Germinal center (tissue), 1 donor: ENCODE data around the gene SLCO2B1.

Experiments used
- DNase-seq: peaks from one replicate; pipeline ENCODE4 v3.0.0; 2012; ENCODE audit warnings: mixed read lengths, low spot score

SLCO2B1 gene

DNA sequence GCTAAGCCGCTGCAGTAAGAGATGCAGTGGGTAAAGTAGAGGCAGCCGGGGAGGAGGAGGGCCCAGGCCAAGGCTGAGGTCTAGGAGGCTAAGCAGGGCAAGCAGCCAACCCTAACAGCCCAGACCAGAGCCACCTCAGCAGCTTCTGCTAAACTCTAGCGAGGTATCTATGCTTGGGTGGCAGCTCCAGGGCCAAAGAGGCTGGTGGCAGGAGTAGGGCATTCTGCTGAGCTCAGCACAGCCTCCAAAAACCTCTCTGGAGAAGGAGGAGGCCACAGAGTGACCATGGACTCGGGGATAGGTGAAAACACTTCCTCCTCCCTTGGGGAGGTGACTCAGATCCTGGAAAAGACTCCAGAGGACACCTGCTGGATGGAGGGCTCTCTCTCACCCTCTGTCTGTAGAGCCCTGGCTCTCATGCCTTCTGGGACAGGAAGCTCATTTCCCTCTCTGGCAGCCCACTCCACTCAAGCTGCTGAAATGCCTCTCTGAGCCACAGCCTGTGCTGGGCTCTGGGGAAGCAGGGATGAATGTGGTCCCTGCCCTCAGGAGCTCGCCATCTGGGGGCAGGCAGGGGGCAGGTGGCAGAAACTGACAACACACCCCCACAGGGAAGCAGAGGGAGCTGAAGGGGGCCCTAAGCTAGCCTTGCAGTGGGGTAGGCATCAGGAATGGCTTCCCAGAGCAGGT, 73.2 kb downstream of the SLCO2B1 start:
- no peak for DNase-seq

DNA sequence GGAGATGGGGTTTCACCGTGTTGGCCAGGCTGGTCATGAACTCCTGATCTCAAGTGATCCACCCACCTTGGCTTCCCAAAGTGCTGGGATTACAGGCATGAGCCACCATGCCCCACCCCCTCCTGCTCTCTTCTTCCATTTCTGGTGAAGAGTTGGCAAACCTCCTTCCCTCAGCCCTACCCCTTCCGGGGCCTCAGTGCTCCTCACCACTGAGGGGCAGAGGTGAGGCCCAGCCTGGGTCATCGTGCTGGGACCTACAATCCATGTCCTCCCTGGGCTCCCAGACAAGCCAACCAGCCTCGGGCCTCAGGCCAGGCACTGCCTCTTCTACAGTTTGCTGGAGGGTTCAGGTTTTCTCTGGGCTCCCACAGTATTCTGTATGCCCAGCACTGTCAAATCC, 74.9 kb downstream of the SLCO2B1 start:
- no peak for DNase-seq

DNA sequence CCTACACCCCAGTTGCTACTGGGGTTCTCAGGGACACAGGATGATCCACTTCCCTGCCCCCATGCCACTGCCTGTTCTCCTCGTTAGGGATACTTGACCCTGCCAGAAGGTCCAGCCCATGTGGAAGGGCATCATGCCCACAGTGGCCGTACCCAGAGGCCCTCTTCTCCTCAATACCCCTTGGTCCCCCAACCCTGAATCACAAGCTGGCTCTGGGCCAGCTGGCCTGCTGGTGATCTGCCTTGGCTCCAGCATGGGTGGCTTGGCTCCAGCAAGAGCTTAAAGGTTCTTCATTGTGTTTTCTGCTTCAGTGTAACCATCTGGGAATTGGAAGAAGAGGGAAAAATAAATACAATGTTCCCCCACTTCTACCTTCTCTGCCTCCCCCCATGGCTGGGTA, 78.6 kb downstream of the SLCO2B1 start:
- no peak for DNase-seq

DNA sequence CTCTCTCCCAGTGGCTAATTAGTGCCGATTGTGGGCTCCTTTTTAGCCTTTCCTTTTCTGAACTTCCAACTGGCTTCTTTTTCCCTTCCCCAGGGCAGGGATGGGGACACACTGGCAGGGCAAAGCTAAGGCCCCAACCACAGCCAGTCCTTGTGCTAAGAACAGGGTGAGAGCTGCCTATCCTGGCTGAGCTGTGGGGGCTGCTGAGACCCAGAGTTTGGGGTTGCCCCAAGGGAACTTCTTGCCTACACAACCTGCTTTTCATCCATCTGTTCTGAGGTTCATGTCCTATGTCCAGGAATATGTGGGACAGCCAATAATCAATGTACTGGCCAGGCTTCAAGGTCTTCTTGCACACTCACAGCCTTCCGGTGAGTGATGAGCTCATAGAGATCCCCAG, 79.7 kb downstream of the SLCO2B1 start:
- no peak for DNase-seq

DNA sequence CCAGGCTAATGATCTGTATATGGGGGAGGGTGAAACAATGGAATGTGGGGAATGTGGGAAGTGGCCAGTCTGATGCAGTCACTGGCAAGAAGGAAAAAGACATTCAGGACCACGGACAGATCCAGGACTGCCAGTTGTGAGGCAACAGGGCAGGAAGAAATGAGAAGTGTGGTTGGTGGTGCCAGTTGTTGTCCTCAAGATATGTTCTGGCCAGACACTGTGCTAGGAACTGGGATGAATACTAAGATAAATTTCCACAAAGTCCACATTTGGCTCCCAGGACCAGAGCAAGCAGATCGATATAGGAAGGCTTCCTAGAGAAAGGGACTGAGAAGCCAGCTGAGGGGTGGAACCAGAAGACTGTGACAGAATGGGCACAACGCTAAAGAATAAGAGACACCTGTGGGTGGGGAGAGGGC, 82.9 kb downstream of the SLCO2B1 start:
- DNase-seq, result no peak

DNA sequence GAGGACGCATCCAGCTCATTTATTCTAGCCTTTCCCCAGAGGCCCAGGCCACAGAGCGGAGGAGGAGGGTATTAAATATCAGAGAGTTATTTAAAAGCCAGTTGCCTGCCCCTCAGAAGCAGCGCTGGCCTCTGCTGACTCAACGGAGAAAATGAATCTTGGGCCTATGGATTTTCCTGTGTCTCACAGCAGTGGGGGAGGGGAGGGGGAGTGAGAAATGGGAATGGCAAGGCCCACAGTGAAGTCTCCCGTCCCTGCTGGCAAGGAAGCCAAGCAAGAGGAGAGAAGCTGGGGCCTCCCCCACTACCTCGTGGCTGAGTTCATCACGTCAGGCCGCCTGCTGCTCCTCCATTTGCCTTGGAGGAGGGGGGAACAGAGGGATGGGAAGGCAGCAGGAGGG, 85.2 kb downstream of the SLCO2B1 start:
- no peak for DNase-seq

DNA sequence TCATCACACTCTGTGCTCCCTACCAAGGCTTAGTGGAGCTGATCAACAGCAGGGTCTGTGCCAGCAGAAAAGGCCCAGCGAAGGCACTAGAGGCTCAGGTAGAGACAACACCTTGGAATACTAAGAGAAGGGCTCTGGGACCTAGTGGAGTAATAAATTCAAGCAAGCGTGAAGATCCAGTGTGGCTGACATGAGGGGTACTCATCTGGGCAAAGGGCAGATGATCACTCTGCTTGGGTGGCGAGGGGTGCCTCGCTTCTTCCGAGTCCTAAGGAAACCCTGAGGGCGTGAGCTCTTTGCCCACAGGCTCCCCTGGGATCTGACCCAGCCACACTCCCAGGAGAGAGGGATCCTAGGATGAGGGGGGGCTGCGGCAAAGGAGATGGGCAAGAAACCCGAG, 86.1 kb downstream of the SLCO2B1 start:
- no peak for DNase-seq

DNA sequence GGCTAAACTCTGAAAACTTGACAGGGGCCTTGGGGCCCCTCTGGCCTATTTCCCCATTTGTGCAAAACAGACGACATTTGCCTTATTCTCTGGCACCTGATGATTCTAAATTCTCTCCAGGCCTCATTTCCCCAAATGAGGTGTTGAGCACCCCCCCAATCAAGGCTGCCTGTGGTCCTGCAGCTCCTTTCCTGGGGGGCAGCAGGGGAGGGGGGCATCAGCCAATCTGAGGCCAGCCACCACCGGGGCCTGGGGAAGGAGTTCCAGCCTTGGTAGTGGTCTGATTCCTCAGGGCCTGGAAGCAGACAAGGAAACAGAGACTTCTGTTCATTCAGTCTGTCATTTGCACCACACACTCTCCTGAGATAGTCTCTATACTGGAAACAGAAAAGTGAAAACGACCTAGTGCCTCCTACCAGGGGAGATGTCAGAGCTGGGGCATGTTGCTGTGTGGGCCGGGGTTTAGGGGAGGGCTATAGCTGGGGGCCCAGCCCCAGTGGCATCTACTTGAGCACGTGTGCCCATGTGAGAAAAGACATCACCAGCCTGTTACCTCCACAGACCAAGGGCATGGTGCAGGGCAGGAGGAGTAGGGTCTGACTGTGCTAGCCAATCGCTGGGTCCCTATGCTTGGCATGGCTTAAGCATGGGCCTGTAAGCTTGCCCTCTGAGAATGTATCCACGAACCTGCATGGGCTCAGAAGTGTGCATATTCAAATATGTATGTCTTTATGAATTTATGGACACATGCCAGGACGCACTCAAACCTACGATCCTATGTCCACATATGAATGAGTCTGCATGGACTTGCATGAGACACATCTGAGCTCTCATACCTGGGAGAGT, 87.9 kb downstream of the SLCO2B1 start:
- DNase-seq, result no peak

DNA sequence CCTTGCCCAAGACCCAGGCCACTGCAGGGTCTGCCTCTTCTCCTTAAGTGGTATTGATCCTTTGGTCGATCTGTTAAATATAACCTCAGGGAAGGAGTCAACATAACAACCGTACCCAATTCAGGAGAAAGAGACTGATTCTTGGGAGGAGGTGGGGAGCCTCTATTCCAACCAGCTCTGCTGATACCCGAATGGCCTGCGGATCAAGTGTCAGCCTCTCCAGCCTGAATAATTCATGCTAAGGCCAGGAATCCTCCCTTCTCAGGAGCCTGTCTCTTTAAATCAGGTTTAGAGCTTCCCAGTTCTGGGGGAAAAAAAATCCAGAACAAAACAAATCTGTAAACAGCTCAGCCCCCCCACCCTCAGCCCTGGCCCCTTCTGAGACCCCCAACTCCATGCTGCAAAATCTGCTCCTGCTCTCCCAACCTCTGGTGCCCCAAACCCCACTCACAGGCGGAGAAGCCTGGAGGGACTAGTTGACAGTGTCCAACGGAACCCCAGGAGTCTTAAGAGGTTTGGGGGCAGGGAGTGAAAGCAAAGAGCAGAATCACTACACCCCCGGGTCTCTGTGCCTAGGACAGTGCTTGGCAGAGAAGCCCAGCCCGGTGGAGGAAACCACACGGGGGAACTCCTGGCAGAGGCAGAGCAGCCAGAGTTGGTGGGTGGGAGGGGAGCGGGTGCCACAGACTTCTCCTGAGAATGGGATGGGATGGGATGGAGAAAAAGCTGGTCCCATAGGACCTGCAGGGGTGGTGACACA, 88.8 kb downstream of the SLCO2B1 start:
- DNase-seq, result no peak

DNA sequence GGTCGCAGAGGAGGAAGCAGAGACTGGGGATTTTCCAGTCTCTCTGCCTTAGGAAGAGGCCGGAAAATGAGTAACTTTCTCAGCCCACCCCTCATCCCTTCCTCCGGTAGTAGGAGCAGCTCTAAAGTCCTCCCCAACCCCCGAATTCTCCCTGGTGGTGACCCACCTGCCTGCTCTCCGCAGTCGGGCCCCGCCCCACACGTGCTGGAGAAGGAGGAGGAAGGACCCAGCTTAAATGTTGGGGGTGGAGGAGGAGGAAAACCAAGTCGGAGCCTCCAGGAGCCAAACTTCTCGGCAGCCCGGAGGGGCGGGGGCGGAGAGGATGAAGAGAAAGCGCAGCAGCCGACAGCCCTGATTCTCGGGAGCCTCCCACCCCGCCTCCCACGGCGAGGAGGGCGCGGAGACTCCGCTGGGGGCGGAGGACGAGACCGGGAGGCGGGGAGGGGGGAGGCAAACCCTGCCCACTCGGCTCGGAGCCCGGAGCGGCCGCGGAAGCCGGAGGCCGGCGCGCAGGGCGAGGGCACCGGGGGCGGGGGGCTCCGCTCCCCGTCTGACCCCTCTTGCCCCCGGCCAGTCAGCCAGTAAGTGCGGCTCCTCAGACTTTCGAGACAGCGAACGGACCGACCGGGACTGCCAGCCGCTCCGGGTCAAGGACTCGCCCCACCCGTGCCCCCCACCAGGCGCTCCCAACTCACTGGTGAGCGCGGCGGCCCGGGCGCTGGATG, 89.6 kb downstream of the SLCO2B1 start, which contains the start of gene TPBGL:
TPBGL (plus strand) TSS at position 464 of the 725 bp plus-strand sequence. CDS start 276 bp downstream, outside the sequence.
- DNase-seq, result no peak

DNA sequence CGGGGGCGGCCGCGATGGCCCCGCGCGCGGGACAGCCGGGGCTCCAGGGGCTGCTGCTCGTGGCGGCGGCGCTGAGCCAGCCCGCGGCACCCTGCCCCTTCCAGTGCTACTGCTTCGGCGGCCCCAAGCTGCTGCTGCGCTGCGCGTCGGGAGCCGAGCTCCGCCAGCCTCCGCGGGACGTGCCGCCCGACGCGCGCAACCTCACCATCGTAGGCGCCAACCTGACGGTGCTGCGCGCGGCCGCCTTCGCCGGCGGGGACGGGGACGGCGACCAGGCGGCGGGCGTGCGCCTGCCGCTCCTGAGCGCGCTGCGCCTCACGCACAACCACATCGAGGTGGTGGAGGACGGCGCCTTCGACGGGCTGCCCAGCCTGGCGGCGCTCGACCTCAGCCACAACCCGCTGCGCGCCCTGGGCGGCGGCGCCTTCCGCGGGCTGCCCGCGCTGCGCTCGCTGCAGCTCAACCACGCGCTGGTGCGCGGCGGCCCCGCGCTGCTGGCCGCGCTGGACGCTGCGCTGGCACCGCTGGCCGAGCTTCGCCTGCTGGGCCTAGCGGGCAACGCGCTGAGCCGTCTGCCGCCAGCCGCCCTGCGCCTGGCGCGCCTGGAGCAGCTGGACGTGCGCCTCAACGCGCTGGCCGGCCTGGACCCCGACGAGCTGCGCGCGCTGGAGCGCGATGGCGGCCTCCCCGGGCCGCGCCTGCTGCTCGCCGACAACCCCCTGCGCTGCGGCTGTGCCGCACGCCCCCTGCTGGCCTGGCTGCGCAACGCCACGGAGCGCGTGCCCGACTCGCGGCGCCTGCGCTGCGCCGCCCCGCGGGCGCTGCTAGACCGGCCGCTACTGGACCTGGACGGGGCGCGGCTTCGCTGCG, 90.4 kb downstream of the SLCO2B1 start:
- peak; percentile 92 for DNase-seq

DNA sequence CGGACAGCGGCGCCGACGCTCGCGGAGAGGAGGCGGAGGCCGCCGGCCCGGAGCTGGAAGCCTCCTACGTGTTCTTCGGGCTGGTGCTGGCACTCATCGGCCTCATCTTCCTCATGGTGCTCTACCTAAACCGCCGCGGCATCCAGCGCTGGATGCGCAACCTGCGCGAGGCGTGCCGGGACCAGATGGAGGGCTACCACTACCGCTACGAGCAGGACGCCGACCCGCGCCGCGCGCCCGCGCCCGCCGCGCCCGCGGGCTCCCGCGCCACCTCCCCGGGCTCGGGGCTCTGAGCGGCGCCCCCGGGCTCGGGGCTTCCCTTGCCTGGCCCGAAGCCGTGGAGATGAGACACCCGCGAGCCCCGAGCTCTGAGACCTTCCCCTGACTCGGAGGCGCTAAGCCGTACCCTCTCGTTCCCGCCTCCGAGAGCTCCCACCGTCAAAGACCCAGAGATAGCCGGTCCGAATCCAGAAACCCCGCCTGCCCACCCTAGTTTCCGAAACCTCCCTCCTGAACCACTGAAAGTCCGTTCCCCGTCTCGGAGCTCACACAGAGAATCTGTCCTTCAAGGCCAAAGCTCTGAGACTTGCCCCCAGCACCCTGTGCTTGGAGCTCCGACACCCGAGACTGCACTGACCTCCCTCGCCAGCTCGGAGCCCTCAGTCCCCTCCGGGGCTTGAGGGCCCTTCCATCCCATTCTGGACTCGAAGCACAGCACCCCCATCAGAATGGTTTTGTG, 91.2 kb downstream of the SLCO2B1 start:
- no peak for DNase-seq

DNA sequence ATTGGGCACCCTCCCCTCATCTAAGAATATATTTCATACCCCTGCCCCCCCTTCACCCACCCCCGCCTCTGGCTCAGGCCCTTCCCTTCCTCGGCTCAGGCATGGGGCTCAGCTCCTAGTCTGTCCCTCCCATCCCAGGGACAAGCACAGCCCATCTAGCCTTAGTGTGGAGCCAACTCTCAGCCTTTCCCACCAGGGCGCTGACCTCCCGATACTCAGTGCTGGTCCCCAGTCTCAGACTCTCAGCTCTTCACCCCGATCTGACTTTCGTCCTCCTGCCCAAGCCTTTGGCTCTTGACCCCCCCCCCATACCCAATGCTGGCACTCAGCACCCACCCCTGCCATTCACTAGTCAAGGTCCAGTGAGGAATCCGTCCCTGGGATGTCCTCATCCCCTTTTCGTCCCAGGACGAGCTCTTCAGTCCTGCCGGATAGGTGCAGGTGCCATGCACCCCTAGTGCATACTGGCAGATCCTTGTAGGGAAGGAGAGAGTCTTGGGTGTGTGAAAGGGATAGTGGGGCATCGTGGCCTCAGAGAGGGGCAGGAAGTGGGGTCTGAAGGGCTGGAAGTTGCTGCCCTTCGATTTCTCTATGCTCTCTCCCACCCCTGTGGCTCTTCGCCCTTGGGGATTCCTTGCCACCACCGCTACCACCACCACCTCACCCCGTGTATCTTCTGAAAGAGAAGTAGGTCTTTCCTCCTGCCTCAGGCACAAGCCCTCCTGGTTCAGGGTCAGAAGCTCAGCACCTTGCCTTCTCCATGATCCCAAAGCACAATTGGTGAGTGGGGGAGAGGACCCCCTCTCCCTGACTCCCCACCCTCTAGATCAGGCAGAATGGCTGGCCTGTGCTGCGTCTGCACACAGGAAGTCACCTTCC, 92.1 kb downstream of the SLCO2B1 start:
- DNase-seq, result no peak

DNA sequence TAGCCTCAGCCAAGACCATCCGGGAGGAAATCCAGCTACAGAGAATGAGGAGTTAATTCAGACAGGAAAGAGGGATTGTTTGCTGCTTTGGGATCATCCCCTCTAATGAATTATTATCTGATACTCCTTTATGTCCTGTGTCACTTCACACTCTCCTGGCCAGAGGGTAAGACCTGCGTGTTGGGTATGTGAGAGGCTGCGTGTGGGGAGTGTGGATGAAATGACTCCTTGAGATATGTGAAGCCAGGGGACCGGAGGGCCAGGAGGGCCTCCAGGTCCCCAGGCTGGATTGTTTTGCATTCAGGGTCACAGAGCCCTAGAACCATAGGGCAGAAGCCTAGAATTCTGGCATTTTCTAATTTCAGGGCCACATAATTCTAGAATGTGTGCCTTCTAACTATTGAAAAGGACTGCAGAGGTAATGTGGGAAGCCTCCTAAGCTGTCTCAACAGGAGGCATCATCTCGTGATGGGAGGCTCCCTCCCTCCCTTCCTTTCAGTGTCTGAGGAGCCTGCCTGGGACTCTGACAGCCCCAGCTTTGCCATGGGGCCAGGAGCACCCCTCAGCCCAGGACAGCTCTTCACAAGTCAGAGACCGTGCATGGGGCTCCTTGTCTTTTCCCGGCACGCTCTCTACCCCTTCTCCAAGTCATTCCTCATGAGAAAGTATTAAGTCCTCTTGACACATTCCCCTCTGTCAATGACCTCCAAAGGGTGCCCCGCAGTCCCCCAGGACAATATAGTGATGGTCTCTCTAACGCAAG, 93.3 kb downstream of the SLCO2B1 start:
- no peak for DNase-seq

DNA sequence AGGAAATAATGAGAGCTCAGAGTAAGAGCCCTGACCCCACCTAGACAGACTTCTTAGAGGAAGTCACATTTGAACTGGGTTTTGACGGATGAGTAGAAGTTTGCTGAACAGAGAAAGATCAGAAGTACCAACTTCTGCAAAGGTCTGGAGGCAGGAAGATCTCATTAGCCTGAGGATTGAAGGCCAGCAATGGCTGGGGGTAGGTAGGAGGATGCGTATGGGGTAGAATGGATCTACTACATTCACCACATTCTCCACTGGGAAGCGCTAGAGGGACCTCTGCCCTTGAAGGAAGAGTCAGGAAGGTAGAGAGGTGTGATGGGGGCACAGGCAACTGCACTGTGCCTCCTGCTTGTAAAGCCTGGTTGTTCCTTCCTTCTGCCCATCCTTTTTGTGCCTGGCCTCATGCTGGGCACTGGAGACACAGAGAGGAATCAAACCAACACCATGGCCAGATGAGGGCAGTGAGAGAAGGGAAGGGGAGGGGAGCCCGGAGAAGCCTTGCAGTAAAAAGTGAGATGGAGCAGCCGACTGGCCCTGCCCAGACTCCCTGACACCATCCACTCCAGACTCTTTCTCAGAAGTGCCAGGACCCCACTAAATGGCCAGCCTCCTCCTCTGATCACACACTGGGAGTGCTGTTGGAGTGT, 94.6 kb downstream of the SLCO2B1 start:
- no peak for DNase-seq

DNA sequence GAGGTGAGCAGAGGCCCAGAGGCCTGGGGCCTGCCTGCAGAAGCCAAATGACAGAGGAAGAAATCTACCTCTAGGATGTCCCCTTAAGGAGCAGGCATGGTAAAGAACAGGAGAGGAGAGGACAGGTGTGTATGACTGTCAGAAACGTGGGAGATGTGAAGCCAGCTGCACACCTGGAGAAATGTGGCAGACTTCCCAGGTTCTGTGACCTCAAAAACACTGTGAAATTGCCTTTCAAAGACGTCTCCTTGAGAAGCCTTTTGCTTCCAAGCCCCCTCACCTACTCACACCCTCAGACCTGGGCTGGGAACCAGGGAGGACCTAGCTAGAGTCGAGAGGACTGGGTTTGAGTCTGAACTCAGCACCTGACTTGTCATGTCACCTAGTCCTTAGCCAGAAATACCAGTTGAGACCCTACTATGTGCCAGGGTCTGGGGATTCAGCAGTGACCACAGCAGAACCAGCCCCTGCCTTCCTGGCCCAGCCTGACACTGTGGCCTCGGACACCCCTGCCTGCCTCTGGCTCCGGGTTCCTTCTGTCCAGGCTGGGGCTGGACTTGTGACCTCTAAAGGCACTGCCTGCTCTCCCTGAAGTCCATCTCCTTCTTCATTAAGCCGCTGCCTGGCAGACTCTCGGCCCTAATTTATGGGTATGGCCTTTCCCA, 95.2 kb downstream of the SLCO2B1 start:
- DNase-seq, result no peak

DNA sequence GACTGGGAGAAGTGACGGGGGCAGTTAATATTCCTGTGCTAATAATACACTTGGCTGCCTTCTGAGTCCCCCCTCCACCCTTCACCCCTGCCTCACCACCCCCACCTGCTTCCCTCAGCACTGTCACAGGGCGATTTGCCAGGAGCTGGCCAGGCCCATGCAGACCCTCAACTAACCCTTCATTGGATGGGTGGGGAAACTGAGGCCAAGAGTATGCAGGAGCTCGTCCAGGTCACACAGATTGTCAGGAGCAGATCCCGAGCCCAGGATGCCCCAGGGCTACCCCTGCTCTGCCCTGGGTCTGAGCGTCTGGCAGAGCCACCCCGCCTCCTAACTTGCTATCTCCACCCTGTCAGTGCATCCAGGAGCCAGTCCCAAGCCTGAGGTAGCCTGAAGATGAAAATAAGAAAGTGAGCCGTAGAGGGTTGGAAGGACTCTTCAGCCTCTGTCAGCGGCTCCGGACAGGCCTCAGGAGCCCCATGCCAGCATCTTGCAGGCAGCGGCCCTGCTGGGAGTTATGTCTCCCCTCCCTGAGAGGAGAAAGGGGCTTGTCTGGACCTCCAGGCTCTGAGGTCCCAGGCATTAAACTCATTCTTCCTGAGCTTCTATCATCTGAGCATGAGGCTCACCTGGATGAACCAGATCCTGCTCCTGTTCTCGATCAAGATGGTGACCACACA, 95.9 kb downstream of the SLCO2B1 start:
- no peak for DNase-seq
